NT2/D1 (cell line): Measurements from ENCODE around the gene RASD2.

Experiments
- DNase-seq: peaks from one replicate; pipeline ENCODE4 v3.0.0-alpha.2; 2011; ENCODE audit warnings: low read depth, low spot score
- H3K27me3 ChIP-seq: 2 replicates; pipeline ENCODE4 v1.6.0; 2011; ENCODE audit warnings: mild to moderate bottlenecking; ENCODE audit not compliant: insufficient read length, insufficient read depth
- H3K36me3 ChIP-seq: 2 replicates; pipeline ENCODE4 v1.6.1; 2011; ENCODE audit warnings: mild to moderate bottlenecking, low read length, mixed read lengths; ENCODE audit not compliant: insufficient read depth, insufficient read length
- H3K4me1 ChIP-seq: 2 replicates; pipeline ENCODE4 v1.5.1; 2011; ENCODE audit not compliant: insufficient read depth, insufficient read length
- H3K4me3 ChIP-seq: 2 replicates; pipeline ENCODE4 v1.5.1; 2011; ENCODE audit warnings: low read depth; ENCODE audit not compliant: insufficient read length
- H3K9ac ChIP-seq: 2 replicates; pipeline ENCODE4 v1.6.0; 2011; ENCODE audit warnings: low read depth; ENCODE audit not compliant: insufficient read length
- H3K9me3 ChIP-seq: 2 replicates; pipeline ENCODE4 v1.5.1; 2011; ENCODE audit warnings: mild to moderate bottlenecking, low read length; ENCODE audit not compliant: insufficient read depth
- SUZ12 ChIP-seq: IDR thresholded peaks from 2 replicates; pipeline ENCODE4 v1.6.1; 2011; ENCODE audit not compliant: insufficient read length, insufficient read depth; ENCODE audit errors: extremely low read depth
- YY1 ChIP-seq: IDR thresholded peaks from 2 replicates; pipeline ENCODE4 v1.6.1; 2011; ENCODE audit not compliant: insufficient read length, insufficient read depth
- ZNF274 ChIP-seq: IDR thresholded peaks from 2 replicates; pipeline ENCODE4 v1.6.1; 2011; ENCODE audit warnings: mild to moderate bottlenecking, low read depth, low read length

The RASD2 gene

GRCh38 chr22:35556666-35557065 is 16.0 kb downstream of the RASD2 start:
- no peak for TF ChIP-seq ZNF274
- no peak for TF ChIP-seq SUZ12
- TF ChIP-seq YY1 = no peak

GRCh38 chr22:35558031-35558430 is 17.4 kb downstream of the RASD2 start:
- DNase-seq = no peak
- H3K9me3 ChIP-seq = no peaks in the 10 kb centered on the region
- no peaks in the 10 kb centered on the region for H3K4me1 ChIP-seq
- TF ChIP-seq SUZ12 = no peak
- TF ChIP-seq YY1 = no peak
- no peak overlapping the region for H3K9ac ChIP-seq
- no peaks in the 10 kb centered on the region for H3K36me3 ChIP-seq
- H3K27me3 ChIP-seq = peaks cover 4% of the 10 kb centered on the region
- no peak overlapping the region for H3K4me3 ChIP-seq

More at GRCh38 chr22:35556666-35557065, 16.0 kb downstream of the RASD2 start:
- Histone ChIP-seq H3K4me1 (peaks cover 3% of the 10 kb centered on the region), H3K27me3 (peaks cover 4% of the 10 kb centered on the region), H3K9ac (no peak overlapping the region), H3K9me3 (no peaks in the 10 kb centered on the region), H3K36me3 (no peaks in the 10 kb centered on the region), H3K4me3 (no peak overlapping the region)
- no peak for DNase-seq

- Histone ChIP-seq H3K27me3 (peaks cover 4% of the 10 kb centered on the region), H3K4me1 (no peaks in the 10 kb centered on the region), H3K9ac (no peak overlapping the region), H3K9me3 (no peaks in the 10 kb centered on the region), H3K4me3 (no peak overlapping the region), H3K36me3 (no peaks in the 10 kb centered on the region)
- TF ChIP-seq YY1 = no peak
- TF ChIP-seq SUZ12 = no peak
- no peak for TF ChIP-seq ZNF274
- no peak for DNase-seq
These were observed 18.1 kb downstream of the RASD2 start for GRCh38 chr22:35558719-35559118.

- Histone ChIP-seq H3K4me1 (no peaks in the 10 kb centered on the region), H3K27me3 (peaks cover 4% of the 10 kb centered on the region), H3K9me3 (no peaks in the 10 kb centered on the region), H3K9ac (no peak overlapping the region), H3K36me3 (no peaks in the 10 kb centered on the region), H3K4me3 (no peak overlapping the region)
- no peak for DNase-seq
- TF ChIP-seq ZNF274 = no peak
- TF ChIP-seq SUZ12 = no peak
- no peak for TF ChIP-seq YY1
These were observed 18.8 kb downstream of the RASD2 start for GRCh38 chr22:35559354-35560005.

- no peak for DNase-seq
- no peak overlapping the region for H3K9ac ChIP-seq
- H3K36me3 ChIP-seq = no peaks in the 10 kb centered on the region
- H3K27me3 ChIP-seq = peaks cover 4% of the 10 kb centered on the region
- no peak overlapping the region for H3K4me3 ChIP-seq
- no peaks in the 10 kb centered on the region for H3K9me3 ChIP-seq
- no peaks in the 10 kb centered on the region for H3K4me1 ChIP-seq
- TF ChIP-seq ZNF274 (no peak), SUZ12 (no peak)
These were observed 19.7 kb downstream of the RASD2 start for GRCh38 chr22:35560366-35560765.

- H3K4me1 ChIP-seq = peaks cover 3% of the 10 kb centered on the region
- DNase-seq = no peak
- H3K27me3 ChIP-seq = peaks cover 4% of the 10 kb centered on the region
- TF ChIP-seq SUZ12 (no peak), ZNF274 (no peak), YY1 (no peak)
- H3K4me3 ChIP-seq = no peak overlapping the region
- no peaks in the 10 kb centered on the region for H3K36me3 ChIP-seq
- H3K9me3 ChIP-seq = no peaks in the 10 kb centered on the region
- H3K9ac ChIP-seq = no peak overlapping the region
These were observed 20.2 kb downstream of the RASD2 start for GRCh38 chr22:35560824-35561223.

- H3K9me3 ChIP-seq = no peaks in the 10 kb centered on the region
- peaks cover 3% of the 10 kb centered on the region for H3K4me1 ChIP-seq
- H3K9ac ChIP-seq = no peak overlapping the region
- TF ChIP-seq YY1 = no peak
- no peak for TF ChIP-seq SUZ12
- no peak for TF ChIP-seq ZNF274
- H3K4me3 ChIP-seq = no peak overlapping the region
- no peaks in the 10 kb centered on the region for H3K36me3 ChIP-seq
- H3K27me3 ChIP-seq = peaks cover 4% of the 10 kb centered on the region
- DNase-seq = no peak
These were observed 21.3 kb downstream of the RASD2 start for GRCh38 chr22:35561796-35562526.
